GM10248 (cell line): ENCODE data around the gene NUB1.

ENCODE experiments used
- CTCF ChIA-PET: fragments of 300-600 bp; sonication (Branson Sonifier 250); formaldehyde crosslinking; extraction: SDS; loops from one replicate; lab custom pipeline; 2021; ENCODE audit warnings: antibody characterized with exemption; lab: Yijun Ruan, JAX
- POLR2A ChIA-PET: fragments of 350-650 bp; sonication (Branson Sonifier 250); formaldehyde crosslinking; extraction: SDS; loops from one replicate; lab custom pipeline; 2020; ENCODE audit warnings: antibody characterized with exemption; lab: Yijun Ruan, JAX
- DNase-seq: peaks from one replicate; pipeline ENCODE4 v3.0.0; 2012; ENCODE audit errors: extremely low spot score
- CTCF ChIP-seq: IDR thresholded peaks from 2 replicates; pipeline ENCODE4 v1.5.1; 2012; ENCODE audit warnings: mild to moderate bottlenecking, low read depth; ENCODE audit errors: extremely low read depth, missing control alignments, control extremely low read depth

NUB1 gene

DNA sequence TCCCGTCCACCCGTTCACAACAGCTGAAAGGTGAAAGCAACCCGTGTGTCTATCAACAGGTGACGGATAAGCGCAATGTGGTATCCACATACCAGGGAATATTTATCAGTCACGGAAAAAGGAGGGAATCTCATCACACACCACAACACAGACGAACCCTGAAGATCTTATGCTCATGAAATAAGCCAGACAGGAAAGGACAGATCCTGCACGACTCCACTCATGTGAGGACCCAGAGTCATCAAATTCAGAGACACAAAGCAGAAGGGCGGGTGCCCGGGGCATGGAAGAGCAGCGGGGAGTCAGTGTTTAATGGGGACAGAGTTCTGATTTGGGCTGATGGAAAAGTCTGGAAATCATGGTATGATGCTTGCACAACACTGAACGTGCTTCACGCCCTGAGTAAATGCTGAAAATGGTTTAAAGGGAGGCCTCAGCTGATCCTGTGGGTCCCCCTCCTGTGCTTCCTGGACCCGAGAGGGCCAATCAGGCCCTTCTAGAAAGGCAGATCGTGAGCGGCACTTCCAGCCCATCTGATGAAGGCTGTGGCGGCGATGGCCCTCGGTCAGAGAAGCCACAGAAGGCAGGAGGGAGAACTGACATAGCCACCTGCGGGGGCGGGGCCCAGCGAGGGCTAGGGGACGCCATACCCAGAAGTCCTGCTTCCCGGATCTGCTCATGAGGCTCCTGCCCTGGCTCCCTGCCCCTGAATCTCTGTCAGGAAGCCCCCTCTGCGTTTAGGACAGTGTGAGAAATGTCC, 49.2 kb downstream of the NUB1 start:
- DNase-seq = no peak
- no peak for TF ChIP-seq CTCF
- CTCF ChIA-PET = no interaction called here
- POLR2A ChIA-PET = no interaction called here

DNA sequence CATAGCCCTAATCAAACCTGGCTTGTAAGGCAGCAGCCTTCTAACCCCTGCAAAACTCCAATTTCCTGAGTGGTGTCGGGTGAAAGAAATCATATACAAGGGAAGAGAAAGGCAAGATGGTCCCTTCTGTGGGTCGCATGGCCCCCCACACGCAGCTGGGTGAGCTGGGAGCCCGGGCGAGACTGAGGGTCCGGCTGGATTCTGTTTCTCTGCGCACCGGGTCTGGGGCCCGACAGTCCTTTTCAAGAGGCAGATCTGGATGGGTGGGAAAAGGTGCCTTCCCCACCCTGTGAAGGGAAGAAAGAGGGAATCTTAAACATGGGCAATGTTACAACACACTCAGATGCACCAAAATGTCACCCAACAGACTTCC, 49.7 kb downstream of the NUB1 start:
- TF ChIP-seq CTCF = no peak
- DNase-seq = no peak
- CTCF ChIA-PET = interaction anchor here (0.7 kb wide), 1 partner anchor 57 kb away, joined by 3 read pairs; no protein-coding TSS in a partner anchor
- POLR2A ChIA-PET = no interaction called here

DNA sequence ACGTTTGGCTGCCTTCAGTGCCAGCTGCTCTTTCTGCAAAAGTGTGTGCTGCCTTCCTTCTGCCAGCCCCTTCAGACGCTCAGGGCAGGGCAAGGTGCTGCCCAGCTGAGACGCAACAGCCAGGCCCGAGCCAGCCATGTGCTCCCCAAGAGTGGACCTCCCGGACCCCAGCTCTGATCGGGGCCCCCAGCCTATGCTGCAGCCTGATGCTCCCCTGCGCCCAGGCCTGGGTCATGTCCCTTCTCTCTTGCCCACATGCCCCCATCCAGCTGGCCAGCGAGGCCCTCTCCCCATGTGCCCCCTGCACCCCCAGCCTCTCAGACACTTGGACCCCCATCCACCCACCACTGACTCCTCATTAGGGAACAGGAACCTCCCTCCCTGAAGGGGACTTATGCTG, 50.4 kb downstream of the NUB1 start:
- POLR2A ChIA-PET = no interaction called here
- no peak for TF ChIP-seq CTCF
- no peak for DNase-seq
- CTCF ChIA-PET = interaction anchor here (0.7 kb wide), 1 partner anchor 56 kb away, joined by 3 read pairs; no protein-coding TSS in a partner anchor

- ChIA-PET CTCF (no interaction called here), POLR2A (no interaction called here)
- DNase-seq = no peak
- TF ChIP-seq CTCF = no peak
These were observed 50.8 kb downstream of the NUB1 start for GRCh38 chr7:151392426-151392825.

- no peak for DNase-seq
- no peak for TF ChIP-seq CTCF
- ChIA-PET CTCF (interaction anchor here (1.0 to 1.2 kb wide), 2 partner anchors 55 to 239 kb away, joined by 3 read pairs; no protein-coding TSS in a partner anchor), POLR2A (no interaction called here)
These were observed 51.7 kb downstream of the NUB1 start for GRCh38 chr7:151393031-151393977.
